Measurements from ENCODE around the gene ELP4.

DNA sequence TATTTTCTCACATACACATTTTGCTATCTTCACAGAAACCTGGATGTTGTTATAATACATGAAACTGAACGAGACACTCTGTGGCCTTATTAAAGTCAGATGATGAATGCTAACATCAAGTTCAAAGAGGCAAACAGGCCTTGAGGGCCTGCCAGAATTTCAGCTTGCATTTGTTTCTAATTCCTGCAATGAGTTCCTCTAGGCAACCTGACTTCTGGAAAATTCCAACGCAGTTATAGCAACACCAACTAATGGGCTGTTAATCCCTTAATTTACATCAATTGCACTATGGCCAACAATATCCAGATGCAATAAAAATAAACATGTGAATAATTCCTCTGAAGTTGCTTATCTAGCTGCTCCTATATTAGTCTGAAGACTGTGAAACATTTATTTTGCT is 282.5 kb downstream of the ELP4 start:
- TF ChIP-seq, protein P1, sequence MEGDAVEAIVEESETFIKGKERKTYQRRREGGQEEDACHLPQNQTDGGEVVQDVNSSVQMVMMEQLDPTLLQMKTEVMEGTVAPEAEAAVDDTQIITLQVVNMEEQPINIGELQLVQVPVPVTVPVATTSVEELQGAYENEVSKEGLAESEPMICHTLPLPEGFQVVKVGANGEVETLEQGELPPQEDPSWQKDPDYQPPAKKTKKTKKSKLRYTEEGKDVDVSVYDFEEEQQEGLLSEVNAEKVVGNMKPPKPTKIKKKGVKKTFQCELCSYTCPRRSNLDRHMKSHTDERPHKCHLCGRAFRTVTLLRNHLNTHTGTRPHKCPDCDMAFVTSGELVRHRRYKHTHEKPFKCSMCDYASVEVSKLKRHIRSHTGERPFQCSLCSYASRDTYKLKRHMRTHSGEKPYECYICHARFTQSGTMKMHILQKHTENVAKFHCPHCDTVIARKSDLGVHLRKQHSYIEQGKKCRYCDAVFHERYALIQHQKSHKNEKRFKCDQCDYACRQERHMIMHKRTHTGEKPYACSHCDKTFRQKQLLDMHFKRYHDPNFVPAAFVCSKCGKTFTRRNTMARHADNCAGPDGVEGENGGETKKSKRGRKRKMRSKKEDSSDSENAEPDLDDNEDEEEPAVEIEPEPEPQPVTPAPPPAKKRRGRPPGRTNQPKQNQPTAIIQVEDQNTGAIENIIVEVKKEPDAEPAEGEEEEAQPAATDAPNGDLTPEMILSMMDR (IDR thresholded peaks at IDR 0.05; ENCODE audit: borderline replicate concordance, extremely low read depth, low read length, poor library complexity, severe bottlenecking), result no peak
- TF ChIP-seq EZH2 (IDR thresholded peaks at IDR 0.05; ENCODE audit: borderline replicate concordance, low read depth, low read length, severe bottlenecking), result no peak
